Activated T-helper 1 cell treated with Interleukin-2 at 50 U/mL for 16 hours (primary cell): ENCODE data around the gene FDX2.
"Not testable (repeated sequence)": the region's sequence is repeated elsewhere in the genome, so short reads cannot be mapped to it uniquely, and the experiment has no call there.

Source experiments
- DNase-seq: peaks from one replicate; pipeline ENCODE4 v3.0.0-alpha.2; 2020; ENCODE audit warnings: low read depth

FDX2 gene

DNA sequence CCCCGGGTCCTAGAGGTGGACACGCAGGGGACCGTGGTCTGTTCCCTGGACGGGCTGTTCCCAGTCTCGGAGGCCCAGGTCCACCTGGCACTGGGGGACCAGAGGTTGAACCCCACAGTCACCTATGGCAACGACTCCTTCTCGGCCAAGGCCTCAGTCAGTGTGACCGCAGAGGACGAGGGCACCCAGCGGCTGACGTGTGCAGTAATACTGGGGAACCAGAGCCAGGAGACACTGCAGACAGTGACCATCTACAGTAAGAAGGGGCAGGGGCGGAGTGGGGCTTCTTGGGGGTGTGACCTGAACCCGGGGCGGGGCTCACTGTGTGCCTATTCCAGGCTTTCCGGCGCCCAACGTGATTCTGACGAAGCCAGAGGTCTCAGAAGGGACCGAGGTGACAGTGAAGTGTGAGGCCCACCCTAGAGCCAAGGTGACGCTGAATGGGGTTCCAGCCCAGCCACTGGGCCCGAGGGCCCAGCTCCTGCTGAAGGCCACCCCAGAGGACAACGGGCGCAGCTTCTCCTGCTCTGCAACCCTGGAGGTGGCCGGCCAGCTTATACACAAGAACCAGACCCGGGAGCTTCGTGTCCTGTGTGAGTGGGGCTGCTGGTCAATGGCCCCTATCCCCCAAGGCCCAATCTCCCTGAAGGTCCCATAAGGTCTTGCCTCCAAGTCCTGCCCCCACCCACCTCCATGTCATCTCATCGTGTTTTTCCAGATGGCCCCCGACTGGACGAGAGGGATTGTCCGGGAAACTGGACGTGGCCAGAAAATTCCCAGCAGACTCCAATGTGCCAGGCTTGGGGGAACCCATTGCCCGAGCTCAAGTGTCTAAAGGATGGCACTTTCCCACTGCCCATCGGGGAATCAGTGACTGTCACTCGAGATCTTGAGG is 31.5 kb downstream of the FDX2 start:
- DNase-seq: no peak

DNA sequence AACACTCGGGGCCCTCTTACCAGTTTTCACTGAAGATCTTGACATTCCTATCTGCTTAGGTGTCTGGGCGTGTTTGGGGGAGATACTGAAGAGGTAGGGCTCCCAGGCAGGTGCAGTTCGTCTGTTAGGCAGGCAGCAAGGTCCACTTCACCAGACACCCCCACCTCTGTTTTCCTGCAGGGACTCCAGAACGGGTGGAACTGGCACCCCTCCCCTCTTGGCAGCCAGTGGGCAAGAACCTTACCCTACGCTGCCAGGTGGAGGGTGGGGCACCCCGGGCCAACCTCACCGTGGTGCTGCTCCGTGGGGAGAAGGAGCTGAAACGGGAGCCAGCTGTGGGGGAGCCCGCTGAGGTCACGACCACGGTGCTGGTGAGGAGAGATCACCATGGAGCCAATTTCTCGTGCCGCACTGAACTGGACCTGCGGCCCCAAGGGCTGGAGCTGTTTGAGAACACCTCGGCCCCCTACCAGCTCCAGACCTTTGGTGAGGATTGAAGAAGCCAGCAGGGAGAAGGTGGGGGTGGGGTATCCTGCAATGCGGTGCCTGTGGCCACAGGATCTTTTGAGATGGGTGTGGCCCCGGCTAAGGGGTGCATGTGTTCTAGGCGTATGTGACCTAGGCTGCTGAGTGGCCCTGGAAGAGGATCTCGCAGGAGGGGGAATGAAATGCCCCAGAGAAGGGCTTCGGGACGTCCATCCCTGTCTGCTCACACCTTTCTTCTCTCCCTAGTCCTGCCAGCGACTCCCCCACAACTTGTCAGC is 32.3 kb downstream of the FDX2 start:
- DNase-seq: no peak

DNA sequence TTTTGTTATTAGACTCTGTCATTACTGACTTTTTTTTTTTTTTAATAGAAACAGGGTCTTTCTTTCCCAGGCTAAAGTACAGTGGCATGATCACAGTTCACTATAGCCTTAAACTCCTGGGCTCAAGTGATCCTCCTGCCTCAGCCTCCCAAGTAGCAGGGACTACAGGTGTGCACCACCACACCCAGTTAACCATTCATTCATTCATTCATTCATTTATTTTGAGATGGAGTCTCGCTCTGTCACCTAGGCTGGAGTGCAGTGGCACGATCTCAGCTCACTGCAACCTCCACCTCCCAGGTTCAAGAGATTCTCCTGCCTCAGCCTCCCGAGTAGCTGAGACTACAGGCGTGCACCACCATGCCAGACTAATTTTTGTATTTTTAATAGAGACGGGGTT is 33.8 kb downstream of the FDX2 start:
- not testable (repeated sequence) for DNase-seq

DNA sequence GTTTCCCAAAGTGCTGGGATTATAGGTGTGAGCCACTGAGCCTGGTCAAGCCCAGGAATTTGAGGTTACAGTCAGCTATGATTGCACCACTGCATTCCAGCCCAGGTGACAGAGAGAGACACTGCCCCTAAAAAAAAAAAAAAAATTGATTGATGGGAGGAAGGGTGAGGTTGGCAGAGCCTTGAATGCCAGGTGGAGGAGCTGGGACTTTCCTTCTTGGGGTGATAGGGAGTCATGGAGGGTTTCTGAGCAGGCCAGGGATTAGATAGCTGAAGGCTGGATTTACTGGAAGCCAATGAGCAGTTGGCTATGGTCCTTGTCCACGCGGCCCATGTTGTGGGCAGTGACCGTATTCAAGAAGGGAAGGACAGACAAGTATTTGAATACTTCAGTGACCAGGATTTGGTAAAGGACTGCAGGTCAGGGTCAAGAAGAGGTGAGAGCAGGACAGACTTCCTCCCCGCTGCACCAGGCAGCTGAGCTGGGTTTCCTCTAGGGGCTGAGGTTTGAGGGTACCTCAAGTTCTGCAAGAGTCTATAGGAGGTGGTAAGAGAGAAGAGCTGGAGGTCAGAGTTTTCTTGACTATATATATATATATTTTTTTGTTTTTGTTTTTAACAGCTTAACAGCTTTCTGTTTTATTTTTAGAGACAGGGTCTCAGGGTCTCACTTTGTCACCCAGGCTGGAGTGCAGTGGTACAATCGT is 35.9 kb downstream of the FDX2 start:
- DNase-seq: no peak

DNA sequence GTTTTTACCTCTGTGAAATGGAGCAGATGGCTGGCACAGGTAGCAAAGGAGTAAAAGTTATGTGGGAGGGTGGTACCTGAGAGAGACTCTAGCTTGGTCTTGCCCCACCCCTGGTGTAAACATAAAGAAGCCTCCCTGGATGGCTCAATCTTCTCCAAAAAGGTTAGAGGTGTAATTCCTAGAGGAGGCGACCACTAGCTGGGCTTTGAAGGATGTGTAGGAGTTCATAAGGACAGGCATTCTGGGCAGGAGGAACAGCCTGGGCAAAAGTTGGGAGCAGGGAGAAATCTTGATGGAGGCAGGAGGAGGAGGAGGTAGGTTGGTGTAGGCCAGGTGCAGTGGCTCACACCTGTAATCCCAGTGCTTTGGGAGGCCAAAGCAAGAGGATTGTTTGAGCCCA is 36.9 kb downstream of the FDX2 start:
- DNase-seq: no peak

DNA sequence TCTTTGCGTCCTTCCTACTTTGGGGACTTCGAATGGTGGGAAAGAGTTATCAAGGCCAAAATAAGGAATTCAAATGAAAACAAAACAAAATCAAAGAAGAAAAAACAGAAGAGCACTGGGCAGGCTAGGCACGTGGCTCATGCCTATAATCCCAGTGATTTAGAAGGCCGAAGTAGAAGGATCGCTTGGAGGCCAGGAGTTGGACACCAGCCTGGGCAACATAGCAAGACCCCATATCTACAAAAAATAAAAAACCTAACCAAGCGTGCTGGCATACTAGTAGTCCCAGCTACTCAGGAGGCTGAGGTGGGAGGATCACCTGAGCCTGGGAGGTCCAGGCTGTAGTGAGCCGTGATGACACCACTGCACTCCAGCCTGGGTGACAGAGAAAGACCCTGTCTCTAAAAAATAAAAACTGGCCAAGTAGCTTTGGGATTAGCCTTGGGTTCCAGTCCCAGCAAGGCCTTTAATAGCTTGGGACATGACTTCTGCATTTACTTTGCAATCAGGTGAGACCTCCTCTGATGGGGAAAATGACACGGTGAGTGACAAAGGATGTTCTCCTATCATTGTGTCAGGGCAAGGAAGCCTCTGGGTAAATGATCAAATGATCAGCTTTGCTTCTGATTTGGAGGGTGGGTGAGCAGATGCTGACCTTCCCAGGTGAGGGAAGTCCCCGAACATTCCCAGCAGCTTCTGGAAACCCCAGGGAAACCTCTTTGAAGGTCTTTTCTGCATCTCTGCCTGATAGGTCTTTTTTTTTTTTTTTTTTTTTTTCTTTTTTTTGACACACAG is 37.8 kb downstream of the FDX2 start:
- DNase-seq: no peak

DNA sequence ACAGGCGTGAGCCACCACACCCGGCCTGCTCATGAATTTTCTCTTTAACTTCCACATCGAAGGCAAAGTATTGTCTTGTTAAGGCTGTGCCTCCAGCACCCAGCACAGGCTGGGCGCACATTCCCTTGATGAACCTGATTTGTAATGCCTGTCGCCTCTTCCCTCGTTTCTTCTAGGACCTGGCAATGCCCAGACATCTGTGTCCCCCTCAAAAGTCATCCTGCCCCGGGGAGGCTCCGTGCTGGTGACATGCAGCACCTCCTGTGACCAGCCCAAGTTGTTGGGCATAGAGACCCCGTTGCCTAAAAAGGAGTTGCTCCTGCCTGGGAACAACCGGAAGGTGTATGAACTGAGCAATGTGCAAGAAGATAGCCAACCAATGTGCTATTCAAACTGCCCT is 41.2 kb downstream of the FDX2 start:
- DNase-seq: no peak

DNA sequence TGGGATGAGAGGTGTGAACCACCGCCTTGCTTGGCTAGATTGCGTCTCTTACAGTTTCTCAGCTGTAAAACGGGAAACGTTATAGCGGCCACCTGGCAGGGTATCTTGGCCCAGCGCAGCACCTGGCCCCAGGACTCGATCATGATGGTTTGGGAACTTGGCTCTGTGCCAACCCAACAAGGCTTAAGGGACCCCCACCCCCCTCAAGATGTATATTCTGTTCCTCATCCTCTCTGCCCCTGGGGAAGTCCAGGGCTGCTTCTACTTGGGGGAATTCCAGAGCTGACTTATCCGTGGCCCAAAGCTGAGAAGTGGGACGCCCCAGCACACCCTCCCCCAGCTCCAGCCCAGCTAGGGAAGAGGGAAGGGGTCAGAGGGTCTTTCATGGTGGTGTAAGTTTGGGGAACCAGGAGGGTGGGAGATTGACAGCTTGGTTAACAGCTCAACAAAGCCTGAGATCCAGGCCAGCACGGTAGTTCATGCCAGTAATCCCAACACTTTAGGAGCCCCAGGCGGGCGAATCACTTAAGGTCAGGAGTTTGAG is 44.2 kb downstream of the FDX2 start:
- DNase-seq: no peak

DNA sequence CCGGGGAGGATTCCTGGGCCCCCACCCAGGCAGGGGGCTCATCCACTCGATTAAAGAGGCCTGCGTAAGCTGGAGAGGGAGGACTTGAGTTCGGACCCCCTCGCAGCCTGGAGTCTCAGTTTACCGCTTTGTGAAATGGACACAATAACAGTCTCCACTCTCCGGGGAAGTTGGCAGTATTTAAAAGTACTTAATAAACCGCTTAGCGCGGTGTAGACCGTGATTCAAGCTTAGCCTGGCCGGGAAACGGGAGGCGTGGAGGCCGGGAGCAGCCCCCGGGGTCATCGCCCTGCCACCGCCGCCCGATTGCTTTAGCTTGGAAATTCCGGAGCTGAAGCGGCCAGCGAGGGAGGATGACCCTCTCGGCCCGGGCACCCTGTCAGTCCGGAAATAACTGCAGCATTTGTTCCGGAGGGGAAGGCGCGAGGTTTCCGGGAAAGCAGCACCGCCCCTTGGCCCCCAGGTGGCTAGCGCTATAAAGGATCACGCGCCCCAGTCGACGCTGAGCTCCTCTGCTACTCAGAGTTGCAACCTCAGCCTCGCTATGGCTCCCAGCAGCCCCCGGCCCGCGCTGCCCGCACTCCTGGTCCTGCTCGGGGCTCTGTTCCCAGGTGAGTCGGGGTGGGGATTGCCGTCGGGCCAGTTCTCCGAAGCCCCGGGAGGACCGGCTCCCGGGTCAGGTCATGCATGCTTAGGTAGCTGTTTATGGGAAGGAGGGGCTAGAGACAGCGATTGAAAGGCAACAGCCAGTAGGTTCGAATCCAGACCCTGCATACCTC is 45.0 kb downstream of the FDX2 start, which contains the start of gene ICAM1:
Gene ICAM1, plus strand, starts transcription at position 505 of the 779 bp plus-strand sequence. Its CDS starts 40 bp downstream, at position 545.
- peak; percentile 57 for DNase-seq

DNA sequence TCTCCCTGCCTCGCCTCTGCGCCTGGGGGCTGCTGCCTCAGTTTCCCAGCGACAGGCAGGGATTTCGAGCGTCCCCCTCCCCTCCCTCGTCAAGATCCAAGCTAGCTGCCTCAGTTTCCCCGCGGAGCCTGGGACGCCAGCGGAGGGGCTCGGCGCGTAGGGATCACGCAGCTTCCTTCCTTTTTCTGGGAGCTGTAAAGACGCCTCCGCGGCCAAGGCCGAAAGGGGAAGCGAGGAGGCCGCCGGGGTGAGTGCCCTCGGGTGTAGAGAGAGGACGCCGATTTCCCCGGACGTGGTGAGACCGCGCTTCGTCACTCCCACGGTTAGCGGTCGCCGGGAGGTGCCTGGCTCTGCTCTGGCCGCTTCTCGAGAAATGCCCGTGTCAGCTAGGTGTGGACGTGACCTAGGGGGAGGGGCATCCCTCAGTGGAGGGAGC is 45.6 kb downstream of the FDX2 start:
- DNase-seq: peak; percentile 55

DNA sequence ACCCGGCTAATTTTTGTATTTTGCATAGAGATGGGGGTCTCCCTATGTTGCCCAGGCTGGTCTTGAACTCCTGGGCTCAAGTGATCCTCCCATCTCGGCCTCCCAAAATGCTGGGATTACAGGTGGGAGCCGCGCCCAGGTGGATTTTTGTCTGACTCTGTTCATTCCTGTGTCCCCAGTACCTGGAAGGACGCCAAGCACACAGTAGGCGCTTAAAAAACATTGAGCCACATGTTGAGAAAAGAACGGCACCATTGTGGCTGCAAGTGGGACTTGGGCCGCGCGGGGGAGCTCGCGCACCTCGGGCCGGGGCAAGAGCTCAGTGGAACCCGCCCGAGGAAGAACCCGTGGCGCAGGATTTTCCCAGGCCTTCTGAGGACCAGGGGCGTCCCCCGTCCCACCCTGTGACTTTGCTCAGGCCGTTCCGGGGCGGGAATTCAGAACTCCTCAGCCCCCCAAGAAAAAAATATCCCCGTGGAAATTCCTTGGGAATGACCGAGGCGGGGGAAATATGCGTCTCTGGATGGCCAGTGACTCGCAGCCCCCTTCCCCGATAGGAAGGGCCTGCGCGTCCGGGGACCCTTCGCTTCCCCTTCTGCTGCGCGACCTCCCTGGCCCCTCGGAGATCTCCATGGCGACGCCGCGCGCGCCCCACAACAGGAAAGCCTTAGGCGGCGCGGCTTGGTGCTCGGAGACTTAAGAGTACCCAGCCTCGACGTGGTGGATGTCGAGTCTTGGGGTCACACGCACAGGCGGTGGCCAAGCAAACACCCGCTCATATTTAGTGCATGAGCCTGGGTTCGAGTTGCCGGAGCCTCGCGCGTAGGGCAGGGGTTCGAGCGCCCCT is 46.3 kb downstream of the FDX2 start:
- peak; percentile 74 for DNase-seq

DNA sequence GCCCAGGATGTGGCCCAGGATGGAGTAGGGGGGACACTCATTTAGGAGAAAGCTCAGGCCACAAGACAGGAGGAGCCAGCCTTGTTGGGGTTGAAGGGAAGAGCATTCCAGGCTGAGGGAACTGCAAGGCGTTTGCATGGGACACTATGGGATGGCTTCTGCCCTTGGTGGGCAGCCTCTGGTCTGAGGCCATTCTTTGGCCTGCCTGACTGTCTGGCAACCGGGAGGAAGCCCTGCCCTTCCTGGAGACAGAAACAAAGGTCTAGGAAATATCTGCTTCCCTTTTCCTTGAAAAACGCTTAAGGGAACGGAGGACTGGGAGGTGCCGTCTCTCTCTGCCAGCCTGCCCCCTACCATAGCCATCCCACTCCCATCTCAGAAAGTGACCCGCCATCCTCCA is 47.7 kb downstream of the FDX2 start:
- DNase-seq: no peak

DNA sequence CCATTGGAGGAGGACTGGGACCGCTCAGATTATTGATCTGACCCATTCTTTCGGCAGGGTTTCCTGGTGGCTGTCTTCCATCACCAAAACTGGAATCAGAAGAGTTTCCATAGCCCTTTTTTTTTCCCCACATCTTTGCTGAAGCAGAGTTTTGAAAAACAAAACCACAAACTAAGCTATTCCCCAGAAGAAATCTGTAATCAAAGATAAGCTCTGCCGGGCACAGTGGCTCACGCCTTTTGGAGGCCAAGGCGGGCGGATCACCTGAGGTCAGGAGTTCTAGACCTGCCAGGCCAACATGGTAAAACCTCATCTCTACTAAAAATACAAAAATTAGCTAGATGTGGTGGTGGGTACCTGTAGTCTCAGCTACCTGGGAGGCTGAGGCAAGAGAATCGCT is 49.1 kb downstream of the FDX2 start:
- DNase-seq: no peak

DNA sequence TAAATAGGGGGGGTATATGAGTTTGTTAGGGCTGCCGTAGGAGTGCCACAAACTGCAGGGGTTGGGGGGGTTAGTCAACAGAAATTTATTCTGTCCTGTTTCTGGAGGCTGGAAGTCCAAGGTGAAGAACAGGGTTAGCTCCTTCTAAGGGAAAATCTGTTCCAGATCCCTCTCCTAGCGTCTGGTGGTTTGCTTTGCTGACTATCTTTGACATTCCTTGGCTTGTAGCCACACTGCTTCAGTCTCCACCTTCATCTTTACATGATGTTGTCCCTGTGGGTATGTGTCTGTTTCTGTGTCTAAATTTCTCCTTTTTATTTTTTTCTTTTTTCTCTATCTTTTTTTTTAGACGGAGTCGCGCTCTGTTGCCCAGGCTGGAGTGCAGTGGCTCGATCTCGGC is 53.0 kb downstream of the FDX2 start:
- DNase-seq: no peak

DNA sequence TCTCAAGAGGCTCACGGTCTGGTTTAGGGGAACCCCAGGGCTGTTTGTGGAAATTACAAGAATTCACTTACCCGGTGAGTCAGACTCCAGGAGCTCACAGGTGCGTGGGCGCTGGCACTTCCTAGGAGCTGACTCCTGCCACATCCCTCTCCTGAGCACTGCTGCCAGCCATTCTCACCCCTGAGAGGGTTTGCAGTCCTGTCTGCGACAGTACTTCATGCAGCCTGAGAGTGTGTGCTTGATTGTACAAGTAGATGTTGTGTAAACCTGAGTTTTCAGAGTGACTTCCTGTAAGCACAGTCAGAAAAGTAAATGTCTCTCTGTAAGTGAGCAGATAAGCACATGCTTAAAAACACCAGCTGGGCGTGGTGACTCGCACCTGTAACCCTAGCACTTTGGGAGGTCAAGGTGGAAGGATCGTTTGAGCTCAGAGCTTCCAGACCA is 55.7 kb downstream of the FDX2 start:
- no peak for DNase-seq
